PFSK-1 (cell line): ENCODE measurements around the gene PROM1.

Experiments
- POLR2AphosphoS5 ChIP-seq: IDR thresholded peaks from 2 replicates; pipeline ENCODE4 v1.6.1; 2012; ENCODE audit warnings: low read depth, mild to moderate bottlenecking, control low read depth, low read length, moderate library complexity
- TAF1 ChIP-seq: IDR thresholded peaks from 2 replicates; pipeline ENCODE4 v1.6.1; 2012; ENCODE audit warnings: low read length, control low read depth, borderline replicate concordance; ENCODE audit not compliant: insufficient read depth

DNA sequence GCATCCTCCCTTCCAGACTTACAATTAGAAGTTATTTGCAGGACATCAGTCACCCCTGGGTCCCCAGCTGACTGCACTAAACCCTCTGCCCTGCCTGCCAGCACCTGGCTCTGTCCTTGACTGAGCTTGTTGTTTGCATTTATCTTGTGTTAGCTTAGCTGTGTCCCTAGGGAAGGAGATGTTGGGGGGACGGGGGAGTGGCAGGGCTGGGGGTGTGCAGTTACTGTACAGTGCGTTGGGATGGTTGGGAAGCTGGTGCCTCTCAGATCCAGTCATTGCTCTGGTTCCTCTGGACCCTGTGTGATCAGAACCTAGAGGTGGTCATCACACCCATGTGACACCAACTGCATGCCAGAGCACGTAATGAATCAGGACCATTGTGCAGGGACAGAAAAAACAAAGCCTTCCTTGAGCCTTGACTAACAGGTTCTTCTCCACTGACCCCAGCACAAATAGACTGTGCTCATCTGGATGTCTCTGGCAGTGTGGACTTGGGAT lies 32.7 kb upstream of the PROM1 start:
- TF ChIP-seq TAF1 (no peak), POLR2AphosphoS5 (no peak)
